OCI-LY1 (cell line): ENCODE measurements around the gene ITGAE.

Experiments
- CTCF ChIP-seq: fragments of 200-600 bp; sonication (generic), shearing (Covaris generic); IDR thresholded peaks from 2 replicates; pipeline ENCODE4 v1.5.1; 2017; ENCODE audit warnings: mild to moderate bottlenecking, antibody characterized with exemption, low read length, moderate library complexity, mixed read lengths
- EZH2 ChIP-seq: fragments of 200-600 bp; sonication (generic), shearing (Covaris generic); IDR thresholded peaks from 2 replicates; pipeline ENCODE4 v1.8.0; 2017; ENCODE audit warnings: borderline replicate concordance, mixed run types, mild to moderate bottlenecking, antibody characterized with exemption, low read length, moderate library complexity, mixed read lengths

- TF ChIP-seq CTCF (no peak), EZH2 (no peak)
Observed at GRCh38 chr17:3845291-3845620, 44.3 kb upstream of the ITGAE start.
